Lower lobe of right lung (tissue), 2 donors: Measurements from ENCODE around the gene ADGRA1. TPM values are rescaled to one million over a fixed set of nuclear protein-coding genes. Genes with fewer than 3 reads are reported as not detected.
"Not testable (repeated sequence)": the region's sequence is repeated elsewhere in the genome, so short reads cannot be mapped to it uniquely, and the experiment has no call there.

Experiments used
- ATAC-seq, 2 donors: fragments of 200-7000 bp; cut with Tn5 transposase; one replicate each; pipeline ENCODE4 v1.9.1; 2020 to 2022; ENCODE audit warnings: mild to moderate bottlenecking in 2 of 2, moderate library complexity in 2 of 2
- DNase-seq: peaks from one replicate; pipeline ENCODE4 v3.0.0-alpha.2; 2020
- H3K27ac ChIP-seq: fragments of 200-600 bp; one replicate; pipeline ENCODE4 v1.8.0; 2022
- H3K27me3 ChIP-seq: fragments of 200-600 bp; one replicate; pipeline ENCODE4 v1.8.0; 2022; ENCODE audit warnings: low read depth
- H3K36me3 ChIP-seq: fragments of 200-600 bp; one replicate; pipeline ENCODE4 v1.8.0; 2022; ENCODE audit warnings: mild to moderate bottlenecking
- H3K4me1 ChIP-seq: fragments of 200-600 bp; one replicate; pipeline ENCODE4 v1.8.0; 2022
- H3K4me3 ChIP-seq: fragments of 200-600 bp; one replicate; pipeline ENCODE4 v1.8.0; 2022; ENCODE audit warnings: mild to moderate bottlenecking
- H3K9me3 ChIP-seq: fragments of 200-600 bp; one replicate; pipeline ENCODE4 v1.8.0; 2022
- intact Hi-C: fragments of 100-400 bp; cut with DNase I; formaldehyde crosslinking; loops from one replicate; pipeline ENCODE4 v1.11.0; 2022
- total RNA-seq: library from RNA; stranded (reverse); fragmentation: NEBNext Ultra II Directional; extraction: Animal tissue kit (Norgen Biotek cat#: 25700); gene quantifications from one replicate; pipeline ENCODE4 v1.2.1, GENCODE V29; 2021
- TF ChIP-seq, protein P1 (sequence below): fragments of 200-600 bp; IDR thresholded peaks from one replicate; pipeline ENCODE4 v1.8.0; 2022; ENCODE audit warnings: antibody characterized with exemption, mild to moderate bottlenecking
- donor health status: DM: no; HTN: yes; CAD: no; lungs with severe emphysema.

Gene ADGRA1
- total RNA-seq, 1 donor from 2014 or later, result 0.38 TPM

DNA sequence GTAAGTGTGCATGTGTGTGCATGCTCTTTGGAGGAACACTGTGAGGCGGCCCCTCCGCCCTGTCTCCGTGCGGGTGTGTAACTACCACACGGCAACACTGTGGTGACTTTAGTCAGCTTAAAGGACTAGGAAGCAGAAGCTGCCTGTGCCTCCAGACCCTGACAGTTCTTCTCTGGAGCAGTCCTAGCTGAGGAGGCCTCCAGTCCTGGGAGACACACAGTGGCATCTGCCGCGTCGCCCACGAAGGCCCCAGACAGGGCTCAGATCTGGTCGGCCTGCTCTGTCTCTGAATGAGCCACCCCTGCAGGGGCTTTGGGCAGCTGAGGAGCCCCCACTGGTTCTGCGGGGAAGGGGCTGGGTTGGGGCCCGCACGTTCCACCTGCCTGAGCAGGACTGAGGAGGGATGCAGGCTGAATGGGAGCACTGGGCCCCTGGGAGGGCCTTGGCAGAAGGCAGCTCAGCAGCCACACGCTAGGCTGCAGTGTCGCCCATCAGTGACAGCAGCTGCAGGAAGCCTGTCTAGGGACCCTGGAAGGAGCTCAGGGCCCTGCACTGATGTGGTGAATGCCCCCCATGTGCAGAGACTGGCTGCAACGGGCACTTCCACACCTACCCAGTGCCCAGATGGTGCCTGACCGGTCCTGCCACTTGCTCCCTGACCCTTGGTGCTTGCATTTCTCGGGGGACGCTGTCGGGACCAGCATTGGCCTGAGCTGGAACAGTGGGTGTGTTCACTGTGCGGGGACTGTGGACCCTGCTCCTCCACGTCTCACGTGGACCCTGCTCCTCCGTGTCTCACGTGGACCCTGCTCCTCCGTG is 45.0 kb downstream of the ADGRA1 start:
- intact Hi-C loops, result no loop called here
- TF ChIP-seq, protein P1, sequence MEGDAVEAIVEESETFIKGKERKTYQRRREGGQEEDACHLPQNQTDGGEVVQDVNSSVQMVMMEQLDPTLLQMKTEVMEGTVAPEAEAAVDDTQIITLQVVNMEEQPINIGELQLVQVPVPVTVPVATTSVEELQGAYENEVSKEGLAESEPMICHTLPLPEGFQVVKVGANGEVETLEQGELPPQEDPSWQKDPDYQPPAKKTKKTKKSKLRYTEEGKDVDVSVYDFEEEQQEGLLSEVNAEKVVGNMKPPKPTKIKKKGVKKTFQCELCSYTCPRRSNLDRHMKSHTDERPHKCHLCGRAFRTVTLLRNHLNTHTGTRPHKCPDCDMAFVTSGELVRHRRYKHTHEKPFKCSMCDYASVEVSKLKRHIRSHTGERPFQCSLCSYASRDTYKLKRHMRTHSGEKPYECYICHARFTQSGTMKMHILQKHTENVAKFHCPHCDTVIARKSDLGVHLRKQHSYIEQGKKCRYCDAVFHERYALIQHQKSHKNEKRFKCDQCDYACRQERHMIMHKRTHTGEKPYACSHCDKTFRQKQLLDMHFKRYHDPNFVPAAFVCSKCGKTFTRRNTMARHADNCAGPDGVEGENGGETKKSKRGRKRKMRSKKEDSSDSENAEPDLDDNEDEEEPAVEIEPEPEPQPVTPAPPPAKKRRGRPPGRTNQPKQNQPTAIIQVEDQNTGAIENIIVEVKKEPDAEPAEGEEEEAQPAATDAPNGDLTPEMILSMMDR, result no peak
- Histone ChIP-seq H3K4me3 (no peak overlapping the region), H3K9me3 (no peaks in the 10 kb centered on the region), H3K36me3 (no peaks in the 10 kb centered on the region), H3K27ac (no peak overlapping the region), H3K4me1 (no peaks in the 10 kb centered on the region), H3K27me3 (no peaks in the 10 kb centered on the region)
- DNase-seq (peak; percentile 35), ATAC-seq (peak; percentile 6 to 7)

DNA sequence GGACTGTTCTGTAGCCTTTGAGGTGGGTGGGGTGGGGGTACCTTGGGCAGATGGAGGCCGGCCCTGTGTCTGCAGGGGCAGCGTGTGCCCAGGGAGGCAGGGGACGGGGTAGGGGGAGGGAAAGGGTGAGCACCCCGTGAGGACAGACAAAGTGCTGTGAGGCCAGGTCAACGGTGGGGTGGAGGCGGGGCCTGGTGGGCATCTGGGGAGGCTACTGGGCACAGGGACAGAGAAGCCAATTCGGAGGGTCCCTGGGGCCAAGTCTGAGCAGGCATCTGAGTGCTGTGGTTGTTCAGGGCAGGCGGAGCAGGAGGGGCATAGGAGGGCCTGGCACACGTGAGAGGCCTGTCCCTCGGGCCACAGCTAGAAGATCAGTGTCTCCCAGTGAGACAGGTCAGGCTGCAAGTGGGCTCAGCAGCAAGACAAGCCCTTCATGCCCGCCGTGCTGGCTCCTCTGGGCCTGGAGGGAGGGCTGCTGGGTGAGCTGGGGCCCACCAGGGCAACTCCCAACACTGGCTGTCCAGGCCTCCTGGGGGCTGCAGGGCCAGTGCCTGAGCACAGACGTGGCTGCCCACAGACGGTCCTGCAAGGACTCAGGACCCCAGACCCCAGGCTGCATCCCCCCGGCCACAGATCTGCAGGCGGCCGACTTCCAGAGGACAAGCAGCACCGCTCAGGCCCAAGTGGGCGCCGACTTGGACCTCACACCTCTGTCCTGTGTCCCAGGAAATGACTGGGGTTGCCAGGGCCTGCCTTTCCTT is 45.9 kb downstream of the ADGRA1 start:
- H3K4me3 ChIP-seq, result no peak overlapping the region
- H3K4me1 ChIP-seq, result no peaks in the 10 kb centered on the region
- no peaks in the 10 kb centered on the region for H3K27me3 ChIP-seq
- intact Hi-C loops, result no loop called here
- no peak overlapping the region for H3K27ac ChIP-seq
- DNase-seq (peak; percentile 45), ATAC-seq (peak in 1 of 2 donors; percentile 21)
- no peaks in the 10 kb centered on the region for H3K9me3 ChIP-seq
- no peaks in the 10 kb centered on the region for H3K36me3 ChIP-seq
- TF ChIP-seq, protein P1, result no peak

DNA sequence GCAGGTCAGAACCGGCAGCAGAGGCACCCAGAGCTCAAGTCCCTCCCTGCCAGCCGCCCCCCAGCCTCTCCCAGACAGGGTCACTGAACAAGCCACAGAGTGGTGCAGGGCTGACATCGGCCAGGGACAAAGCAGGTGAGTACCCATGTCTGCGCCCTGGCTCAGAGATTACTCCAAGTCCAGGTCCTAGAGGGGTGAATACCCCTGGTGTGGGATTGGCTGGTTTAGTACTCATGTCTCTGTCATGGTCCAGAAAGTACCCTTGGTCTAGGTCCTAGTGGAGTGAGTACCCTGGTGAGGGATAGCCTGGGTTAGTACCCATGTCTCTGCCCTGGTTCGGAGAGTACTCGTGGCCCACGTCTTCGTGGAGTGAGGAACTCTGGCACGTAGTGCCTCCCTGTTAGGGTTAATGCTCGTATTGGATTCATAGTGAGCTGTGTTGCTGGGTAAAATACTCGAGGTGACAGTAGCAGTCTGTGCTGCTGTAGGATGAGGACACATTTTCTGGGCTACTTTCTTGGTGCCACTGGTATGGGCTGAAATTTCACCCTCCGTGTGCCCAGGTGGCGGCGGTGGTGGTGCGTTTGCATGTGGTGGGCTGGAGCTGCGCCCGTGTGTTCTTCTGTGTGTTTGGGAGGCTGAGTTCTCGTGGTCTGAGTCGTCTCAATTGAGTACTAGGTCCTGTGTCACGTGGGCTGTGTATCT is 46.8 kb downstream of the ADGRA1 start:
- TF ChIP-seq, protein P1, result no peak
- ATAC-seq (peak in 1 of 2 donors; percentile 18), DNase-seq (peak; percentile 38)
- Histone ChIP-seq H3K4me1 (no peaks in the 10 kb centered on the region), H3K9me3 (no peaks in the 10 kb centered on the region), H3K36me3 (no peaks in the 10 kb centered on the region), H3K4me3 (no peak overlapping the region), H3K27me3 (peaks cover 2% of the 10 kb centered on the region), H3K27ac (no peak overlapping the region)
- intact Hi-C loops, result no loop called here

DNA sequence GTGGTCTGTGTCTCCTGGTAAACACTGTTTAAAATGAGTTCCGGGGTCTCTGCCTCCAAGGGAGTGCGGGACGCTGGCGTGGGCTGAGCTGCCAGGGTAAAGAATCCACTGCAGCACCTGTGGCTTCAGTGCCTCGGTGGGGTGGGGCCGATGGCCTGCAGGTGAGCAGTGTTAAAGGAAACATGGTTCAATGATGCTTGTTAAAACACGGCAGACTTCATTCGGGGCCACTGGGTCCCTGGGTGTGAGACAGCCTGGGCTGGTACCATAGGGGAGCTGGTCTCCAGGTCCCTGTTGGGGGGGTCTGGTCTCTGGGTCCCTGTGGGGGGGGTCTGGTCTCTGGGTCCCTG is 47.4 kb downstream of the ADGRA1 start:
- Histone ChIP-seq H3K4me3 (no peak overlapping the region), H3K4me1 (no peaks in the 10 kb centered on the region), H3K27me3 (peaks cover 4% of the 10 kb centered on the region), H3K36me3 (no peaks in the 10 kb centered on the region), H3K27ac (no peak overlapping the region), H3K9me3 (no peaks in the 10 kb centered on the region)
- TF ChIP-seq, protein P1, result no peak
- DNase-seq, result peak; percentile 41
- no peak for ATAC-seq
- intact Hi-C loops, result no loop called here

DNA sequence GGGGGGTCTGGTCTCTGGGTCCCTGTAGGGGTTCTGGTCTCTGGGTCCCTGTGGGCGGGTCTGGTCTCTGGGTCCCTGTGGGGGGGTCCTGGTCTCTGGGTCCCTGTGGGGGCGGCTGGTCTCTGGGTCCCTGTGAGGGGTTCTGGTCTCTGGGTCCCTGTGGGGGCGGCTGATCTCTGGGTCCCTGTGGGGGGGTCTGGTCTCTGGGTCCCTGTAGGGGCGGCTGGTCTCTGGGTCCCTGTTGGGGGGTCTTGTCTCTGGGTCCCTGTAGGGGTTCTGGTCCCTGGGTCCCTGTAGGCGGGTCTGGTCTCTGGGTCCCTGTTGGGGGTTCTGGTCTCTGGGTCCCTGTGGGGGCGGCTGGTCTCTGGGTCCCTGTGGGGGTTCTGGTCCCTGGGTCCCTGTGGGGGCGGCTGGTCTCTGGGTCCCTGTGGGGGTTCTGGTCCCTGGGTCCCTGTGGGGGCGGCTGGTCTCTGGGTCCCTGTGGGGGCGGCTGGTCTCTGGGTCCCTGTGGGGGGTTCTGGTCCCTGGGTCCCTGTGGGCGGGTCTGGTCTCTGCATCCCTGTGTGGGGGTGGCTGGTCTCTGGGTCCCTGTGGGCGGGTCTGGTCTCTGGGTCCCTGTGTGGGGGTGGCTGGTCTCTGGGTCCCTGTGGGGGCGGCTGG is 49.9 kb downstream of the ADGRA1 start:
- H3K4me3 ChIP-seq, H3K27ac ChIP-seq, H3K4me1 ChIP-seq, intact Hi-C loops, H3K9me3 ChIP-seq, H3K36me3 ChIP-seq, ATAC-seq: not testable (repeated sequence)
- peaks cover 28% of the 10 kb centered on the region for H3K27me3 ChIP-seq
- DNase-seq, result peak; percentile 27
